Measurements from ENCODE around the gene TMEM182. TPM values are rescaled to one million over a fixed set of nuclear protein-coding genes. Genes with fewer than 3 reads are reported as not detected.

TMEM182 gene
- polyA plus RNA-seq, 1 donor (not counting 4 experiments of a cell fraction or from before 2014, with no cell fraction given), result 3.5 TPM

DNA sequence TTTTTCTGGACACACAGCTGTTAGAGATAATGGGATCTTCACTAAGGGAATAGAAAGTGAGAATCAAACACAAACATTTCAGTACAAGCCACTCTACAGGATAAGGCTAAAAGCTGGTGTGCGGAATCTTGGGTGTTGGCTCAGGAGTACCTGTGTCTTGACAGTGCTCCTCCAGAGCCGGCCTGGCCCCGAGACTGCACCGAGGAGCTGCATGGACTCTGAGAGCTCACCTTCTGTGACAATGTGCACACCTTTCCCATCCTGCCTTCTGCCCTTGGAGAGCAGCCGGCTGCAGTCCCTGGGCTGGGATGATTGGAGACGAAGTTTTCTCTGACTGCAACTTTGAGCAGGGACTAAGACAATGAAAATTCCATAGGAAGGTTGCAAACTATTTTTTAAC is 89.1 kb downstream of the TMEM182 start:
- Histone ChIP-seq H3K9me1 (ENCODE audit: control insufficient read depth, extremely low read depth, insufficient read depth, low read length) (no peaks in the 10 kb centered on the region), H3K9me3 (ENCODE audit: control insufficient read depth, low read depth, low read length) (no peaks in the 10 kb centered on the region), H3K4me3 (ENCODE audit: control insufficient read depth in 2 of 3, extremely low read depth in 1 of 3, insufficient read depth in 2 of 3, low read depth in 1 of 3, low read length in 3 of 3) (no peak overlapping the region), H3K79me2 (ENCODE audit: control insufficient read depth, insufficient read depth, low read length) (no peaks in the 10 kb centered on the region), H4K20me1 (ENCODE audit: control insufficient read depth, extremely low read depth, insufficient read depth, low read length) (no peaks in the 10 kb centered on the region), H3K27ac (ENCODE audit: control insufficient read depth, insufficient read depth, low read length) (no peak overlapping the region), H3K36me3 (ENCODE audit: control insufficient read depth in 2 of 2, extremely low read depth in 1 of 2, insufficient read depth in 2 of 2, low read length in 2 of 2) (no peaks in the 10 kb centered on the region), H3K4me2 (ENCODE audit: control insufficient read depth, extremely low read depth, insufficient read depth, low read depth, low read length) (no peak overlapping the region), H3K9ac (ENCODE audit: control insufficient read depth, extremely low read depth, insufficient read depth, low read length) (no peak overlapping the region), H3K4me1 (ENCODE audit: control insufficient read depth, extremely low read depth, insufficient read depth, low read length) (no peaks in the 10 kb centered on the region), H2AFZ (ENCODE audit: control insufficient read depth, low read length) (no peak overlapping the region), H3K27me3 (ENCODE audit: control insufficient read depth, extremely low read depth, insufficient read depth, low read length) (no peaks in the 10 kb centered on the region)
- FAIRE-seq (no peak), DNase-seq (ENCODE audit: low read depth, low spot score) (no peak)
- no peak for TF ChIP-seq EZH2 (IDR thresholded peaks at IDR 0.05; ENCODE audit: low read length)
- TF ChIP-seq, protein P1, sequence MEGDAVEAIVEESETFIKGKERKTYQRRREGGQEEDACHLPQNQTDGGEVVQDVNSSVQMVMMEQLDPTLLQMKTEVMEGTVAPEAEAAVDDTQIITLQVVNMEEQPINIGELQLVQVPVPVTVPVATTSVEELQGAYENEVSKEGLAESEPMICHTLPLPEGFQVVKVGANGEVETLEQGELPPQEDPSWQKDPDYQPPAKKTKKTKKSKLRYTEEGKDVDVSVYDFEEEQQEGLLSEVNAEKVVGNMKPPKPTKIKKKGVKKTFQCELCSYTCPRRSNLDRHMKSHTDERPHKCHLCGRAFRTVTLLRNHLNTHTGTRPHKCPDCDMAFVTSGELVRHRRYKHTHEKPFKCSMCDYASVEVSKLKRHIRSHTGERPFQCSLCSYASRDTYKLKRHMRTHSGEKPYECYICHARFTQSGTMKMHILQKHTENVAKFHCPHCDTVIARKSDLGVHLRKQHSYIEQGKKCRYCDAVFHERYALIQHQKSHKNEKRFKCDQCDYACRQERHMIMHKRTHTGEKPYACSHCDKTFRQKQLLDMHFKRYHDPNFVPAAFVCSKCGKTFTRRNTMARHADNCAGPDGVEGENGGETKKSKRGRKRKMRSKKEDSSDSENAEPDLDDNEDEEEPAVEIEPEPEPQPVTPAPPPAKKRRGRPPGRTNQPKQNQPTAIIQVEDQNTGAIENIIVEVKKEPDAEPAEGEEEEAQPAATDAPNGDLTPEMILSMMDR (optimal IDR thresholded peaks at IDR 0.05 in 1 of 3, IDR thresholded peaks at IDR 0.05 in 1 of 3, conservative IDR thresholded peaks at IDR 0.05 in 1 of 3; ENCODE audit: extremely low read depth in 1 of 3, insufficient read depth in 2 of 3, low read length in 3 of 3), result no peak
- dilution Hi-C loops (cut with MboI; ENCODE audit: extremely low pct_ligation_motif_present, low sequenced_read_pairs), result no loop called here

DNA sequence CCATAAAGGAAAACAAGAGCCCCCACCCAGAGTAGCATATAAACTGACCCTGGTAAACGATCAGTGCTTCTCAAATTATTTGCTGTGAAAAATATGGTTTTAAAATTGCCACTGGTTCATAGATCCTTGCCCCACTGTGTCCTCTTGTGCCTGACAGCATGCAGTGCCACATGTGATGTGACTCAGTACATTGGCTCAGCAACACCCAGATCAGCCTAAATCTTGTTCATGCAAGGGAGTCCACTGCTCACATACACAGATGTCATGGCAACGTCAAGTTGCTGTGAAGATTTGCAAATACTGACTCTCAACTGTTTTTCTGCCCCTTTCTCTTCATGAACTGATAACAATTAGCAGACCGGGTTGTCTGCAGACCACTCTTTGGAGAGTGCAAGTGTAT is 91.0 kb downstream of the TMEM182 start:
- DNase-seq (ENCODE audit: low read depth, low spot score) (no peak), FAIRE-seq (no peak)
- H3K9me3 ChIP-seq (ENCODE audit: control insufficient read depth, low read depth, low read length), result no peaks in the 10 kb centered on the region
- H3K36me3 ChIP-seq (ENCODE audit: control insufficient read depth in 2 of 2, extremely low read depth in 1 of 2, insufficient read depth in 2 of 2, low read length in 2 of 2), result no peaks in the 10 kb centered on the region
- no peak overlapping the region for H3K4me3 ChIP-seq (ENCODE audit: control insufficient read depth in 2 of 3, extremely low read depth in 1 of 3, insufficient read depth in 2 of 3, low read depth in 1 of 3, low read length in 3 of 3)
- TF ChIP-seq, protein P1 (optimal IDR thresholded peaks at IDR 0.05 in 1 of 3, IDR thresholded peaks at IDR 0.05 in 1 of 3, conservative IDR thresholded peaks at IDR 0.05 in 1 of 3; ENCODE audit: extremely low read depth in 1 of 3, insufficient read depth in 2 of 3, low read length in 3 of 3), result no peak
- no peak for TF ChIP-seq EZH2 (IDR thresholded peaks at IDR 0.05; ENCODE audit: low read length)
- no peak overlapping the region for H2AFZ ChIP-seq (ENCODE audit: control insufficient read depth, low read length)
- H3K27me3 ChIP-seq (ENCODE audit: control insufficient read depth, extremely low read depth, insufficient read depth, low read length), result no peaks in the 10 kb centered on the region
- H3K9me1 ChIP-seq (ENCODE audit: control insufficient read depth, extremely low read depth, insufficient read depth, low read length), result no peaks in the 10 kb centered on the region
- no peaks in the 10 kb centered on the region for H3K4me1 ChIP-seq (ENCODE audit: control insufficient read depth, extremely low read depth, insufficient read depth, low read length)
- H4K20me1 ChIP-seq (ENCODE audit: control insufficient read depth, extremely low read depth, insufficient read depth, low read length), result no peaks in the 10 kb centered on the region
- no peak overlapping the region for H3K27ac ChIP-seq (ENCODE audit: control insufficient read depth, insufficient read depth, low read length)
- no peaks in the 10 kb centered on the region for H3K79me2 ChIP-seq (ENCODE audit: control insufficient read depth, insufficient read depth, low read length)
- dilution Hi-C loops (cut with MboI; ENCODE audit: extremely low pct_ligation_motif_present, low sequenced_read_pairs), result no loop called here
- no peak overlapping the region for H3K4me2 ChIP-seq (ENCODE audit: control insufficient read depth, extremely low read depth, insufficient read depth, low read depth, low read length)
- no peak overlapping the region for H3K9ac ChIP-seq (ENCODE audit: control insufficient read depth, extremely low read depth, insufficient read depth, low read length)

Other genes with a start within 250 kb of the TMEM182 start
- 0.05 to 0.13 TPM (median 0.09 TPM) in 3 replicates for gene SLC9A2, start 142.5 kb upstream of the TMEM182 start, polyA plus RNA-seq

Data from keratinocyte (primary cell).